ENCODE data around the gene TIE1.

The TIE1 gene

DNA sequence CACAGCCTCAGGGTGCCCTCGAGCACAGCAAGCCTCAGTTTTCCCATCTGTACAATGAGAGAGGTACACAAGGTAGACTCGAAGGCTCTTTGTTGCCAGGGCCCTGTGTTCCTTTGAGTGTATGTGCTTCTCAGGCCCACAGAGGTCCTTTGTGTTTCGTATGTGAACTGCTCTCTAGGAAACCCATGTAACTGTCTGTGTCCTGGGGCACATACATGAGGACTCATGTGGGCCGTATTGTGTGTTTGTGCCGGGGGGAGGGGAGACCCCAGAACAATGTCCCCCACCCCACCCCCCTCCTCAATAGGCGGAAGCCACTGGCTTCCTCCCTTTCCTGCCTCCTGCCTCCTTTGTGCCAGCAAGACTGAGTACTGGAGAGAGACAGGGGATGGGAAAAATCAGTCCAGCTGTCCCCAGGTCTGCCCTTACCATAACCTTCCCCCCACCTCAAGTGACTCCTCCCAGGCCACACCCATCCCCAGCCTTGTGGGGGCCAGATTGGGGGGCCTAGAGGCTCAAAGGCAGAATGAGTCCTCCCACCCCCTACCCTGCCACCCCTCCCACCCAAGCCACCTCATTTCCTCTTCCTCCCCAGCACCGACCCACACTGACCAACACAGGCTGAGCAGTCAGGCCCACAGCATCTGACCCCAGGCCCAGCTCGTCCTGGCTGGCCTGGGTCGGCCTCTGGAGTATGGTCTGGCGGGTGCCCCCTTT is at the start of gene TIE1:
Gene TIE1 (plus strand): TSS at position 605 of the 717 bp plus-strand sequence. CDS start 90 bp downstream, at position 695.
- in situ Hi-C loops (cut with MboI; ENCODE audit: low pct_unique_long_range_greater_than_20kb, low sequenced_read_pairs, unreplicated experiment) = no loop called here

DNA sequence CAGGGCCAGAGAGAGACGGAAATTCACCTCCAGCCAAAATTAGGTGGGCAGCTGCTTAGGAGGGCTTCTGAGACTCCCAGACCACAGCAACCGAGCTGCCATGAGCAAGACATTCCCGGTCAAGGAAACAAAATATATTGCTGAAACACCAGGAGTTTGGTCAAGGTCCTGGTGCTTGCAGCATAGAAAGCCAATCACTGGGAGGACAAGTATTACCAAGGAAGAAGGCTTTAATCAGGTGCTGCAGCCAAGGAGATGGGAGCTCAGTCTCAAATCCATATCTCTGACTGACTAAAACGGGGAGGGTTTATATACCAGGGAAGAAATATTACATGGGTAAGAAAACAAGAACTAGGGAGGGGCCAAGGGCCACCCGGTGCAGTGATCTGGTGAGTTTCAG is 49.8 kb upstream of the TIE1 start:
- no peak for DNase-seq (ENCODE audit: low spot score)
- in situ Hi-C loops (cut with MboI; ENCODE audit: low pct_unique_long_range_greater_than_20kb, low sequenced_read_pairs, unreplicated experiment) = no loop called here
- TF ChIP-seq, protein P1, sequence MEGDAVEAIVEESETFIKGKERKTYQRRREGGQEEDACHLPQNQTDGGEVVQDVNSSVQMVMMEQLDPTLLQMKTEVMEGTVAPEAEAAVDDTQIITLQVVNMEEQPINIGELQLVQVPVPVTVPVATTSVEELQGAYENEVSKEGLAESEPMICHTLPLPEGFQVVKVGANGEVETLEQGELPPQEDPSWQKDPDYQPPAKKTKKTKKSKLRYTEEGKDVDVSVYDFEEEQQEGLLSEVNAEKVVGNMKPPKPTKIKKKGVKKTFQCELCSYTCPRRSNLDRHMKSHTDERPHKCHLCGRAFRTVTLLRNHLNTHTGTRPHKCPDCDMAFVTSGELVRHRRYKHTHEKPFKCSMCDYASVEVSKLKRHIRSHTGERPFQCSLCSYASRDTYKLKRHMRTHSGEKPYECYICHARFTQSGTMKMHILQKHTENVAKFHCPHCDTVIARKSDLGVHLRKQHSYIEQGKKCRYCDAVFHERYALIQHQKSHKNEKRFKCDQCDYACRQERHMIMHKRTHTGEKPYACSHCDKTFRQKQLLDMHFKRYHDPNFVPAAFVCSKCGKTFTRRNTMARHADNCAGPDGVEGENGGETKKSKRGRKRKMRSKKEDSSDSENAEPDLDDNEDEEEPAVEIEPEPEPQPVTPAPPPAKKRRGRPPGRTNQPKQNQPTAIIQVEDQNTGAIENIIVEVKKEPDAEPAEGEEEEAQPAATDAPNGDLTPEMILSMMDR (IDR thresholded peaks at IDR 0.05; ENCODE audit: extremely low read depth, insufficient read depth, missing control alignments) = no peak

More for the DNA sequence above, at the start of gene TIE1:
- TF ChIP-seq, protein P1 (IDR thresholded peaks at IDR 0.05; ENCODE audit: extremely low read depth, insufficient read depth, missing control alignments) = no peak
- DNase-seq (ENCODE audit: low spot score) = no peak

DNA sequence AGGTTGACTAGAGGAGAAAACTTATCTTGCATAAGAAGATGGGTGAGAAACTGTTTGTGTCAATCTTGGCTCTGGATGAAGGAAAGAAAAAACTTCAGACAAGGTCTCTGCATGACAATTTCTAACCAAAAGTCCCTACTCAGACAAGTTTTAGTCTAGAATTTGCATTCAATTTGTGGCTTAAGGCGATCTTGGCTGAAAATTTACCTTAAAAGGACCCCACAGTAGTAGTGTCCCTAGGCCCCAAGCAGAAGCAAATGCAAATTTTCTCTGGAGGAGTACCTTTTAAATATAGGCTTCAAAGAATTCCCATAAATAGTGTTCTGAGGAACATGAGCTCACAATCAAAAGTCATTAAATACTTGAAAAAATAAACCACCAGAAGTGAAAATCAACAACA is 48.6 kb upstream of the TIE1 start:
- TF ChIP-seq, protein P1 (IDR thresholded peaks at IDR 0.05; ENCODE audit: extremely low read depth, insufficient read depth, missing control alignments) = no peak
- DNase-seq (ENCODE audit: low spot score) = no peak
- in situ Hi-C loops (cut with MboI; ENCODE audit: low pct_unique_long_range_greater_than_20kb, low sequenced_read_pairs, unreplicated experiment) = no loop called here

DNA sequence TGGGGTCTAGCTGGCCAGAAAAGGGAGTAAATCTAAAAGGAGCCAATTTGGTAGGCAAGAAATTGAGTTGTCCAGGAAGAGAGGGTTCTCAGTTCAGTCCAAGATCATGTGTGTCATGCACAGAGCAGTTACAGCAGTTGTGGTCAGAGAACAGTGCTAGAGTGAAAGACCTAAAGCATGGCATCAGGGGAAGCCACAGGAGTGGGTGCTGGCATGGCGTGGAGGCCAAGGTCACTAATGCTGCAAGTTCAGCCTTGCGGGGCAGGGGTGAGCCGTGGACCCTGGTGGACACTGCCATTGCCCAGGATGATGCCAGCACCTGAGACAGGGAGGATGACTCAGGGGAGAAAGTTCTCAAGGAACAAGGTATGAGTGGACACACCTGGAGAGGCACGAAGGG is 47.6 kb upstream of the TIE1 start:
- in situ Hi-C loops (cut with MboI; ENCODE audit: low pct_unique_long_range_greater_than_20kb, low sequenced_read_pairs, unreplicated experiment) = no loop called here
- no peak for DNase-seq (ENCODE audit: low spot score)
- TF ChIP-seq, protein P1 (IDR thresholded peaks at IDR 0.05; ENCODE audit: extremely low read depth, insufficient read depth, missing control alignments) = no peak

DNA sequence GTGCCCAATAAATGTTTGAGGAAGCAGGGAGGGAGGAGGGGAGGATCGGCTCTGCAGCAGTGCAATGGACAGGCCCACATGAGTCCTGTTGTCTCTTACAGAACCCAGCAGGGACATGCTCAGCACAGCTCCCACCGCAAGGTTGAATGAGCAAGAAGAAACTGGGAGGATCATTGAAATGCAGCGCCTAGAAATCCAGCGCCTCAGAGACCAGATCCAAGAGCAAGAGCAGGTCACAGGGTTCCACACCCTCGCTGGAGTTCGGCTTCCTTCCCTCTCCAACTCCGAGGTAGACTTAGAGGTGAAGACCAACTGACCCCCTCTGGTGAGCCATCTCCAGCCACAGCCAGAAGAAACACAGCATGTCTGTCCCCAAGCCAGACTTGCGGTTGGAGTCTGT is 46.9 kb upstream of the TIE1 start:
- TF ChIP-seq, protein P1 (IDR thresholded peaks at IDR 0.05; ENCODE audit: extremely low read depth, insufficient read depth, missing control alignments) = no peak
- no peak for DNase-seq (ENCODE audit: low spot score)
- in situ Hi-C loops (cut with MboI; ENCODE audit: low pct_unique_long_range_greater_than_20kb, low sequenced_read_pairs, unreplicated experiment) = no loop called here

DNA sequence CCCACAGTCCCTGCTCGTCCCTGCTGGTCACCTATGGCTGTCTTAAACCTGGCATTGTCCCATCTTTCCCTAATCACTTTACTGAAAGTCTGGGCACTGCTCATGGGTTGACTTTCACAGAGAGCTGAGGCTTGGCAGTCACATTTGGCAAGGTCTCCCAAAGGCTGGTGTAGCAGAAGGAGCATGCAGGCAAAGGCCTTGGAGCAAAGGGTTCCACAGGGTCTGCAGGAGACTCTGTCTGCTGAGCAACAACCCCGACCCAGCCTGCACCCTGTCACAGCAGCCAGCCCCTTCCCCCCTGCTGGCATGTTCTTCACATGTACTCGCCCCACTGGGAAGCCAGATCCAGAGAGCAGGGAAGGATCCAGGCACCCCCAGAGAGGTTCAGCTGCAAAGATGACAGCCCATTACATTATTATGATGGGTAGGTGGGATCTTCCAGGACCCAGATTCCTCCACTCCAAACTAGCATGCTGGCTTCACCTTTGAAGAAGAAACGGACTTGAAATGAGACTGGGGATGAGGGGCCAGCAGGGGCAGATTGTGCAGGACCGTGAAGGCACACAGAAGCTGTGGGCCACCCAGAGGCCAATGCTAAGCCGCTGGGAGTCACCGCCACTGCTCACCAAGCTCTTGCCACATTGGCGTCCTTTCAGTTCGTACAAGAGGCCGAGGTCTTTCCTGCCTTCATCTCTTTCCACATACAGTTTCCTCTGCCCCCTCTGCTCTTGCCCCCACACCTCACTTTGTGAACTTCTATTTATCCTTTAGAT is 45.2 kb upstream of the TIE1 start:
- DNase-seq (ENCODE audit: low spot score) = no peak
- in situ Hi-C loops (cut with MboI; ENCODE audit: low pct_unique_long_range_greater_than_20kb, low sequenced_read_pairs, unreplicated experiment) = no loop called here
- TF ChIP-seq, protein P1 (IDR thresholded peaks at IDR 0.05; ENCODE audit: extremely low read depth, insufficient read depth, missing control alignments) = no peak
